Measurements from ENCODE around the gene CPT1C.

GRCh38 chr19:49645995-49646394, 44.9 kb upstream of the CPT1C start:
- TF ChIP-seq, protein P1, sequence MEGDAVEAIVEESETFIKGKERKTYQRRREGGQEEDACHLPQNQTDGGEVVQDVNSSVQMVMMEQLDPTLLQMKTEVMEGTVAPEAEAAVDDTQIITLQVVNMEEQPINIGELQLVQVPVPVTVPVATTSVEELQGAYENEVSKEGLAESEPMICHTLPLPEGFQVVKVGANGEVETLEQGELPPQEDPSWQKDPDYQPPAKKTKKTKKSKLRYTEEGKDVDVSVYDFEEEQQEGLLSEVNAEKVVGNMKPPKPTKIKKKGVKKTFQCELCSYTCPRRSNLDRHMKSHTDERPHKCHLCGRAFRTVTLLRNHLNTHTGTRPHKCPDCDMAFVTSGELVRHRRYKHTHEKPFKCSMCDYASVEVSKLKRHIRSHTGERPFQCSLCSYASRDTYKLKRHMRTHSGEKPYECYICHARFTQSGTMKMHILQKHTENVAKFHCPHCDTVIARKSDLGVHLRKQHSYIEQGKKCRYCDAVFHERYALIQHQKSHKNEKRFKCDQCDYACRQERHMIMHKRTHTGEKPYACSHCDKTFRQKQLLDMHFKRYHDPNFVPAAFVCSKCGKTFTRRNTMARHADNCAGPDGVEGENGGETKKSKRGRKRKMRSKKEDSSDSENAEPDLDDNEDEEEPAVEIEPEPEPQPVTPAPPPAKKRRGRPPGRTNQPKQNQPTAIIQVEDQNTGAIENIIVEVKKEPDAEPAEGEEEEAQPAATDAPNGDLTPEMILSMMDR (IDR thresholded peaks at IDR 0.05): no peak
- TF ChIP-seq POLR2A (IDR thresholded peaks at IDR 0.05): no peak

All from body of pancreas (tissue), 4 donors.